Panc1 (cell line): ENCODE measurements around the gene PRKCA.

Source experiments
- CTCF ChIP-seq: fragments of 450-650 bp; IDR thresholded peaks from 2 replicates; pipeline ENCODE4 v1.5.1; 2017; ENCODE audit warnings: mild to moderate bottlenecking
- REST ChIP-seq, 2 experiments: IDR thresholded peaks; 2 replicates each; pipeline ENCODE4 v1.6.1; 2011 to 2012; ENCODE audit warnings: low read depth in 2 of 2, control low read depth in 1 of 2, low read length in 1 of 2, mild to moderate bottlenecking in 1 of 2, moderate library complexity in 1 of 2; ENCODE audit not compliant: insufficient read depth in 1 of 2

- TF ChIP-seq REST (IDR thresholded peaks at IDR 0.05; ENCODE audit: insufficient read depth in 1 of 2, low read depth in 2 of 2, low read length in 1 of 2) (no peak), CTCF (no peak)
Observed at GRCh38 chr17:66831383-66832210, 529.2 kb downstream of the PRKCA start.
